Measurements from ENCODE around the gene TACSTD2.
"Not testable (repeated sequence)": the region's sequence is repeated elsewhere in the genome, so short reads cannot be mapped to it uniquely, and the experiment has no call there.

The TACSTD2 gene

DNA sequence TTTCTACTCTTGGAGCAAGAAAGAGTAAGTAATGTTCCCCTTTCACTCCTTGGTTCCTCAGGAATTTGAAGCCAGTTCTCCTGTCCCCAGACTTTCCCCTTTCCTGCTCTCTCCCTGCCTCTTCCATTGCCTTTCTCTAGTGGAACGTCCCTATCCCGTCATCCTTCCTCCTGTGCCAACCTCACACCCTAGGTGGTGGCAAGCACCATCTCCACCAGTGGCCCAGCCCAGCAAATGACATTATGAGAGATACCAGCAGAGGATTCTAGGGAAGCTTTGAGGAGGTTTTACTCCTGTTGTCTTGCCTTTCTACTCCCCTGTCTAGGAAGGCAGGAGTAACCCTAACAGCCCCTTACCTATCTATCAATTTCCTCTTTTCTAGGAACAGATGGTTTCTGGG is 8.1 kb upstream of the TACSTD2 start:
- DNase-seq (ENCODE audit: low read depth in 1 of 2, low spot score in 1 of 2): peak in 1 of 2 experiments; percentile 11
- no peak overlapping the region for H3K4me3 ChIP-seq (replicated peaks; ENCODE audit: insufficient read depth, low read length)
- TF ChIP-seq, protein P1, sequence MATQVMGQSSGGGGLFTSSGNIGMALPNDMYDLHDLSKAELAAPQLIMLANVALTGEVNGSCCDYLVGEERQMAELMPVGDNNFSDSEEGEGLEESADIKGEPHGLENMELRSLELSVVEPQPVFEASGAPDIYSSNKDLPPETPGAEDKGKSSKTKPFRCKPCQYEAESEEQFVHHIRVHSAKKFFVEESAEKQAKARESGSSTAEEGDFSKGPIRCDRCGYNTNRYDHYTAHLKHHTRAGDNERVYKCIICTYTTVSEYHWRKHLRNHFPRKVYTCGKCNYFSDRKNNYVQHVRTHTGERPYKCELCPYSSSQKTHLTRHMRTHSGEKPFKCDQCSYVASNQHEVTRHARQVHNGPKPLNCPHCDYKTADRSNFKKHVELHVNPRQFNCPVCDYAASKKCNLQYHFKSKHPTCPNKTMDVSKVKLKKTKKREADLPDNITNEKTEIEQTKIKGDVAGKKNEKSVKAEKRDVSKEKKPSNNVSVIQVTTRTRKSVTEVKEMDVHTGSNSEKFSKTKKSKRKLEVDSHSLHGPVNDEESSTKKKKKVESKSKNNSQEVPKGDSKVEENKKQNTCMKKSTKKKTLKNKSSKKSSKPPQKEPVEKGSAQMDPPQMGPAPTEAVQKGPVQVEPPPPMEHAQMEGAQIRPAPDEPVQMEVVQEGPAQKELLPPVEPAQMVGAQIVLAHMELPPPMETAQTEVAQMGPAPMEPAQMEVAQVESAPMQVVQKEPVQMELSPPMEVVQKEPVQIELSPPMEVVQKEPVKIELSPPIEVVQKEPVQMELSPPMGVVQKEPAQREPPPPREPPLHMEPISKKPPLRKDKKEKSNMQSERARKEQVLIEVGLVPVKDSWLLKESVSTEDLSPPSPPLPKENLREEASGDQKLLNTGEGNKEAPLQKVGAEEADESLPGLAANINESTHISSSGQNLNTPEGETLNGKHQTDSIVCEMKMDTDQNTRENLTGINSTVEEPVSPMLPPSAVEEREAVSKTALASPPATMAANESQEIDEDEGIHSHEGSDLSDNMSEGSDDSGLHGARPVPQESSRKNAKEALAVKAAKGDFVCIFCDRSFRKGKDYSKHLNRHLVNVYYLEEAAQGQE (IDR thresholded peaks at IDR 0.05; ENCODE audit: insufficient replicate concordance, low read depth): no peak
- TF ChIP-seq SPI1 (IDR thresholded peaks at IDR 0.05; ENCODE audit: borderline replicate concordance, low read depth) (no peak), GABPA (IDR thresholded peaks at IDR 0.05; ENCODE audit: low read depth) (no peak), POLR2AphosphoS5 (IDR thresholded peaks at IDR 0.05; ENCODE audit: low read depth) (no peak)
- TF ChIP-seq, protein P2, sequence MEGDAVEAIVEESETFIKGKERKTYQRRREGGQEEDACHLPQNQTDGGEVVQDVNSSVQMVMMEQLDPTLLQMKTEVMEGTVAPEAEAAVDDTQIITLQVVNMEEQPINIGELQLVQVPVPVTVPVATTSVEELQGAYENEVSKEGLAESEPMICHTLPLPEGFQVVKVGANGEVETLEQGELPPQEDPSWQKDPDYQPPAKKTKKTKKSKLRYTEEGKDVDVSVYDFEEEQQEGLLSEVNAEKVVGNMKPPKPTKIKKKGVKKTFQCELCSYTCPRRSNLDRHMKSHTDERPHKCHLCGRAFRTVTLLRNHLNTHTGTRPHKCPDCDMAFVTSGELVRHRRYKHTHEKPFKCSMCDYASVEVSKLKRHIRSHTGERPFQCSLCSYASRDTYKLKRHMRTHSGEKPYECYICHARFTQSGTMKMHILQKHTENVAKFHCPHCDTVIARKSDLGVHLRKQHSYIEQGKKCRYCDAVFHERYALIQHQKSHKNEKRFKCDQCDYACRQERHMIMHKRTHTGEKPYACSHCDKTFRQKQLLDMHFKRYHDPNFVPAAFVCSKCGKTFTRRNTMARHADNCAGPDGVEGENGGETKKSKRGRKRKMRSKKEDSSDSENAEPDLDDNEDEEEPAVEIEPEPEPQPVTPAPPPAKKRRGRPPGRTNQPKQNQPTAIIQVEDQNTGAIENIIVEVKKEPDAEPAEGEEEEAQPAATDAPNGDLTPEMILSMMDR (IDR thresholded peaks at IDR 0.05; ENCODE audit: insufficient read depth, low read length): no peak
- peak overlapping the region; percentile 67 for H3K27ac ChIP-seq (replicated peaks)
- H3K27me3 ChIP-seq (ENCODE audit: insufficient read depth, poor library complexity, severe bottlenecking): no peaks in the 10 kb centered on the region

DNA sequence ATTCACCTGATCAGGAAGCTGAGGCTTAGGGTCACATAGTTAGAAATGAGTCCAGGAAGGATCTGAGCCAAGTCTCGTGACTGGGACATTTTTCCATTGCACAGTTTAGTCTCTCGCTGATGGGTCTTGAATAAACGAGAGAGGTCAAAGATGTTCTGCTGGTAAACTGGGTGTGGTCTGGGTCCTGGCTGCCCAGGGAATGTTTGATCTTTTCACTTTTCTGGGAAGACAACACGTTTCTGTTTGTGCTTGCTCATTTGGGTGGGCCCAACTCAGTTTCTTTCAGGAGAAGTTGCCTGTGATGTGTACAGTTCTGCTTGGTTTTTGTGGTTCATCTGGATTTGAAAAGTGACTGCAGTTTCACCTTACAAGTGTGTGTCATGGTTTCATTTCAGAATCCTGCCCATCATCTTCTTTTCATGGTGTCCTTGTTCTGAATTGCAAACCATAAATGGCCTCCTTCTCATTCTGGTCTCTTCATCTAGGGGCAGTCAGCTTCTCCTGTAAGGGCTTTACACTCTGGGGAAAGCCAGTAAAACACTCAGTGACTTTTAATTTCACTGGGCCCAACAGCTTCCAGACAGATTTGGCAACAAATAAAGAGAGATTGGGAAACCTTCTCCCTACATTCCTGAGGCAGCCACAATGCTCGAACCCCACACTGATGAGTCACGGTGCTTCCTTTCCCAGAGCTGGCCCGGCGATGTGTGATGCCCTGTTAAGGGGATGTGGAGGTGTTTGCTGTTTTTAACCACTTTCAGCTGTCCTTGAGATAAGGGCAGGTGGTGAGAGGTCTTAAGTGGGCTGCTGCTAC is 7.2 kb upstream of the TACSTD2 start:
- peak overlapping the region; percentile 67 for H3K27ac ChIP-seq (replicated peaks)
- no peaks in the 10 kb centered on the region for H3K27me3 ChIP-seq (ENCODE audit: insufficient read depth, poor library complexity, severe bottlenecking)
- TF ChIP-seq, protein P2 (IDR thresholded peaks at IDR 0.05; ENCODE audit: insufficient read depth, low read length): no peak
- TF ChIP-seq GABPA (IDR thresholded peaks at IDR 0.05; ENCODE audit: low read depth) (no peak), POLR2AphosphoS5 (IDR thresholded peaks at IDR 0.05; ENCODE audit: low read depth) (no peak), SPI1 (IDR thresholded peaks at IDR 0.05; ENCODE audit: borderline replicate concordance, low read depth) (no peak)
- TF ChIP-seq, protein P1 (IDR thresholded peaks at IDR 0.05; ENCODE audit: insufficient replicate concordance, low read depth): no peak
- DNase-seq (ENCODE audit: low read depth in 1 of 2, low spot score in 1 of 2): peak; percentile 78 to 92
- no peak overlapping the region for H3K4me3 ChIP-seq (replicated peaks; ENCODE audit: insufficient read depth, low read length)

DNA sequence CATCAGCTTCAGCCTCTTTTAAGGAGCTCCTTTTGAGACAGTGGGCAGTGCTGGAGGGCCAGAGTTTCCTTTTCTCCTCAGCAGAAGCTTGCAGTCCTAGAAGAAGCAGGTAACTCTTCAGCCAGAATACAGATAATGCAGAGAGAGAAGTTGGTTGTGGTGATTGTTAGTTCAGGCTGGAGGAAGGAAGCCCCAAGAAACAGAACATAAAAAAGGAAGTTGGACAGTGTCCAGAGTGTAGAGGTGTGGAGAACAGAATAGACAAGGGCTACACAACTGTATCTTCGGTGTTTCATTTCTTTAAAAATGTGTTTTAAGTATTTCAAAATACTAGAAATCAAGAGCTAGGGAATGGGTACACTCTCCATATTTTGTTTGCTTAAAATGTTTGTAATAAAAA is 6.4 kb upstream of the TACSTD2 start:
- Histone ChIP-seq H3K4me3 (replicated peaks; ENCODE audit: insufficient read depth, low read length) (no peak overlapping the region), H3K27me3 (ENCODE audit: insufficient read depth, poor library complexity, severe bottlenecking) (no peaks in the 10 kb centered on the region), H3K27ac (replicated peaks) (peak overlapping the region; percentile 67)
- DNase-seq (ENCODE audit: low read depth in 1 of 2, low spot score in 1 of 2): peak; percentile 73 to 77
- TF ChIP-seq, protein P2 (IDR thresholded peaks at IDR 0.05; ENCODE audit: insufficient read depth, low read length): no peak
- TF ChIP-seq SPI1 (IDR thresholded peaks at IDR 0.05; ENCODE audit: borderline replicate concordance, low read depth) (peak; percentile 84; the same call in 1 of the 2 replicates), GABPA (IDR thresholded peaks at IDR 0.05; ENCODE audit: low read depth) (no peak), POLR2AphosphoS5 (IDR thresholded peaks at IDR 0.05; ENCODE audit: low read depth) (no peak)
- TF ChIP-seq, protein P1 (IDR thresholded peaks at IDR 0.05; ENCODE audit: insufficient replicate concordance, low read depth): no peak

DNA sequence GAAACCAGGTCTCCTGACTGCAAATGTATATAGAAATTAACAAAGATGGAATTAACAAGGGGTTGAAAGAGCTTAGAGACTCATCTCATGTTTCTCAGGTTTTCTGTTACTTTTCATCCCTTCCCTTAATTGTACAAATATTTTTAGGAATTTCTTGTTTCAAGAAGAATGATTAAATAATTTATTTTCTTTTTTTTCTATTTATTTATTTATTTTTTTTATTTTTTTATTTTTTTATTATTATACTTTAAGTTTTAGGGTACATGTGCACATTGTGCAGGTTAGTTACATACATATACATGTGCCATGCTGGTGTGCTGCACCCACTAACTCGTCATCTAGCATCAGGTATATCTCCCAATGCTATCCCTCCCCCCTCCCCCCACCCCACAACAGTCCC is 5.1 kb upstream of the TACSTD2 start:
- not testable (repeated sequence) for H3K4me3 ChIP-seq (replicated peaks; ENCODE audit: insufficient read depth, low read length); H3K27ac ChIP-seq (replicated peaks); DNase-seq (ENCODE audit: low read depth in 1 of 2, low spot score in 1 of 2); H3K27me3 ChIP-seq (ENCODE audit: insufficient read depth, poor library complexity, severe bottlenecking)
